SW 1271 (cell line): Measurements from ENCODE around the gene FXYD3.
"Not testable (repeated sequence)": the region's sequence is repeated elsewhere in the genome, so short reads cannot be mapped to it uniquely, and the experiment has no call there.

Source experiments
- DNase-seq, 2 experiments: peaks; one replicate each; lab custom pipeline; 2025; lab: John Stamatoyannopoulos, UW

FXYD3 gene

DNA sequence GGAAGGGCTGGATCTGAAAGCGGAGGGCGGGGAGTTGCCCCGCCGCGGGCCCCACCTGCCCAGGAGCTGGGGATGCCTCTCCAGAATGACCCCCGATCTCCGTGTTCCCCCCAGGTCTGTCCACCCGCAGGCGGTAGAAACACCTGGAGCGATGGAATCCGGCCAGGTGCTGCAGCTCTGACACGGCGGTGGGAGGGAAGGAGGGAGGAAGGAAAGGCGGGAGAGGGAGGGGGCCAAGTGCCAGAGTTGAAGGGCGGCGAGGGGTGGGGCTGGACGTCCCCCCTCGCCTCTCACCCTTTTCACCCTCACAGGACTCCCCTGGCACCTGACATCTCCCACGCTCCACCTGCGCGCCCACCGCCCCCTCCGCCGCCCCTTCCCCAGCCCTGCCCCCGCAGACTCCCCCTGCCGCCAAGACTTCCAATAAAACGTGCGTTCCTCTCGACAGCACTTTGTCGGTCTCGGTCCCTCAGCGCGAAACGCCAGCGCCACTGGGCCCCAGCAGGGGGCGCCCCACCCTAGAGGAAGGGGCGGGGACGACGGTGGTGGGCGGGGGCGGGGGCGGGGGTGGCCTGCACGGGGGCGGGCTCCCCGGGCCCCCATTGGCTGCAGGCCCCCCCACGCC lies 27.1 kb downstream of the FXYD3 start:
- peak in 1 of 2 experiments; percentile 40 for DNase-seq

- no peak for DNase-seq
These were observed 27.6 kb downstream of the FXYD3 start, which contains the start of gene FXYD7 for GRCh38 chr19:35143231-35143715. FXYD7 (plus strand) TSS chr19:35143255; CDS start chr19:35143334, 79 bp downstream.

GRCh38 chr19:35143818-35144217 lies 28.2 kb downstream of the FXYD3 start:
- no peak for DNase-seq

DNA sequence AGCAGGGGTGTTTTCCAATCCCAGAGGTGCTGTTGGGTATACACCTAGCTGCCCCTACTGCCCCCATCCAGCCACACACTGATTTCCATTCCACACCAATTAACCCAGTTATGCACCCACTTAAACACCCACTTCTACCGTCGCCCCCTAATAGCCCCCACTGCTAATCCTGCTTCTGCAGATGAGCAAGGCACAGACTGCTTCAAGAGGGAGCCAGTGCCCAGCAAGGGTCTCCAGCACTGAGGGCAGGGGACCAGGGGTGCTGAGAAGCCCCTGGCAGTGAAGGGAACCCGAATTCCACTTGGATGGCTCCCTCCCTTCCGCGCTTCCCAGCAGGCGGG lies 28.6 kb downstream of the FXYD3 start:
- no peak for DNase-seq

DNA sequence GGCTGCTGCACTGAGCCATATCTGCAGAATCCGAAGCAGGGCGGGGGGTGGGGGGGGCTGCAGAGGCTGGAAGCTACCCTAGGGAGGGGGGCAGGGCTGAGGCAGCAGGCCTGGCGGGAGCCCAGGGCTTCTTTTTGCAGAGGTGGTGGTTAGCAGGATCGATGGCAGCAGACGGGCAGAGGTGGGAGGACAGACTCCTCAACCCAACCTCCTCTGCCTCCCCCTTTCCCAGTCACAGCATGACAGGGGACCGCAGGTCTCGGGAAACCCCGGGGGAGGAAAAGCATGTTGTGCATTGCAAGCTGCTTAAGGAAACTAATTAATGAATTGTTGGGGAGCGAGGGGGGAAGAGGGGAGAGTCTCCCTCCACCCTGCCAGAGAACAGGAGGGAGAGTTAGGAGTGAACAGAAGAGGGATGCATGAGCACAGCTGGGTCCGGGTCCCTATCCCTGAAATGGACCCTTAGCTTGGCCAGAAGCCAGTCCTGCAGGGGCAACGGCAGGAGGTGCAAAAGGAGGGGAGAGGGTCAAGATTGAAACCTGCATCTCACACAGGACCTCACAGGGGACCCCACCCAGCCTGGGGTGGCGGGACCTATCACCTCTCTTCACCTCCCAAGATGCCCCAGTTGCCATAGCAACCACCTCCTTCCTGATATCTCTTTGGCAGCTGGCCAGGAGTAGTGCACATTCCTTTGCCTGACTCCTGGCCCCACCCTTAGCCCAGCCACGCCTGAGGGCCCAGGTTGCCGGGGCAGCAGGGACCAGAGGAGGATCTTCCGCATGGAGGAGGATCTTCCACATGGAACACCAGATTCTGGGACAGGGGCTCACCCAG lies 29.2 kb downstream of the FXYD3 start:
- DNase-seq, result peak; percentile 32 to 50

GRCh38 chr19:35146746-35147459 lies 31.3 kb downstream of the FXYD3 start:
- no peak for DNase-seq

DNA sequence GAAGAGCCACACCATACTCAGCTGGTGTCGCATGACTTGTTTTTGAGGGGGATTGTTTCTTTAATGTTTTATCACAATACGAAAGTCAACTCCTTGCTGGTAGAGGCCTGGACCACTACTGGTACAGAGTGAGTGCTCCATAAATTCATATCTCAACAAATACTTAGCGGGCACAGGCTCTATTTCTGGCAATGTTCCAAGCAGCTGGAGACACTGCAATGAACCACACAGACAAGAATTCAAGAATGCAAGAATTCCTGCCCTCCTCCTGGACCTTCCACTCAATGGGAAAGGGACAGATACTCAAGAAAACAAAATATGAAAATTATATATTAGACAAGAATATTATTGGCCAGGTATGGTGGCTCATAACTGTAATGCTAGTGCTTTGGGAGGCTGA lies 33.8 kb downstream of the FXYD3 start:
- DNase-seq, result no peak

DNA sequence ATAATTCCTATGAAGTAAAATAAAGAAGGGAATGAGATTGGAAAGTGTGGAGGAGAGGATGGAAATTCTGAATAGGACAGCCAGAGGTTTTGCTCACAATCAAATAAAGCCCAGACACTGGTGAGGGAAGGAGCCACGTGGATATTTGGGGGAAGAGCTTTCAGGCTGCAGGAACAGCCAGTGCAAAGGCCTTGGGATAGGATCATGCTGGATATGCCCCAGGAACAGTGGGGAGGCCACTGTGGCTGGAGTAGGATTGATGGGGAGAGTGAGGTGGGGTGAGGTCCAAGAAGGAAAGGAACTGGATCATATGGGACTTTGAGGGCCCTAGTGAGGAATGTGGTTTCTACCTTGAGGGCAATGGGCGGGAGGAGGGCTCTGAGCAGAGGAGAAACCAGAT lies 34.8 kb downstream of the FXYD3 start:
- DNase-seq, result no peak

- DNase-seq, result no peak
These were observed 35.8 kb downstream of the FXYD3 start for GRCh38 chr19:35151273-35152065.

GRCh38 chr19:35153129-35153522 lies 37.5 kb downstream of the FXYD3 start:
- DNase-seq, result not testable (repeated sequence)

- peak in 1 of 2 experiments; percentile 35 for DNase-seq
These were observed 38.3 kb downstream of the FXYD3 start for GRCh38 chr19:35153701-35154524.

GRCh38 chr19:35154525-35155406 lies 39.1 kb downstream of the FXYD3 start, which contains the start of gene FXYD5:
FXYD5 (plus strand) TSS chr19:35154735; CDS start chr19:35155551, 816 bp downstream.
- peak in 1 of 2 experiments; percentile 47 for DNase-seq

GRCh38 chr19:35155441-35155840 lies 39.8 kb downstream of the FXYD3 start:
- DNase-seq, result no peak

DNA sequence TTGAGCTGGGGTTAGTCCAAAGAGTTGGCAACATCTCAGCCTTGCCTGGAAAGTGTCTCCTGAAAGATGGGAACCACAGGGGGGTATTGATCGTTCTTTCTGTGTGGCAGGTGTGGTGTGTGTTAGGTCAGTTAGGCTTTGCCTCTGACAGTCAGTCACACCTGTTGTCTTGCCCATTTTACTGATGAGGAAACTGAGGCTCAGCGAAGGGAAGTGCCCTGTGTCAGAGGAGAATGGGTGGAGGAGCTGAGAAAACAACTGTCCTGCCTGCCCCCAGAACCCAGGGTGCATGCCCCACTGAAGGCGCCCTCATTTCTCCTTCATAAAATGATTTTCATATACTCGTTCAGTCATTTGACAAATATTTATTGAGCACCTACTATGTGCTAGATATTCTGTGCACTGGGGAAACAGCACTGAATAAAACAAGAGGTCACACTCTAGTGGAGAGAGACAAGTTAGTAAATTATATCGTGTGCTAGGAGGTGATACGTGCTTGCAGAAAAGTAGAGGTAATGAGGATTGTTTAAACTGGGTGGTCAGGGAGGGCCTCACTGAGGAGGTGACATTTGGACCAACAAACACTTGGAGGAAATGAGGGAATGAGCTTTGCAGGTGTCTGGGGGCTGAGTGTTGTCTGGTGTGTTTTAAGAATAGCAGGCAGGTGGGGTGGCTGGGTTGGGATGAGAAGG lies 40.5 kb downstream of the FXYD3 start:
- no peak for DNase-seq

- DNase-seq, result no peak
These were observed 41.0 kb downstream of the FXYD3 start for GRCh38 chr19:35156673-35157014.

GRCh38 chr19:35157431-35157830 lies 41.8 kb downstream of the FXYD3 start:
- no peak for DNase-seq

- DNase-seq, result no peak
These were observed 44.0 kb downstream of the FXYD3 start for GRCh38 chr19:35159606-35160005.

DNA sequence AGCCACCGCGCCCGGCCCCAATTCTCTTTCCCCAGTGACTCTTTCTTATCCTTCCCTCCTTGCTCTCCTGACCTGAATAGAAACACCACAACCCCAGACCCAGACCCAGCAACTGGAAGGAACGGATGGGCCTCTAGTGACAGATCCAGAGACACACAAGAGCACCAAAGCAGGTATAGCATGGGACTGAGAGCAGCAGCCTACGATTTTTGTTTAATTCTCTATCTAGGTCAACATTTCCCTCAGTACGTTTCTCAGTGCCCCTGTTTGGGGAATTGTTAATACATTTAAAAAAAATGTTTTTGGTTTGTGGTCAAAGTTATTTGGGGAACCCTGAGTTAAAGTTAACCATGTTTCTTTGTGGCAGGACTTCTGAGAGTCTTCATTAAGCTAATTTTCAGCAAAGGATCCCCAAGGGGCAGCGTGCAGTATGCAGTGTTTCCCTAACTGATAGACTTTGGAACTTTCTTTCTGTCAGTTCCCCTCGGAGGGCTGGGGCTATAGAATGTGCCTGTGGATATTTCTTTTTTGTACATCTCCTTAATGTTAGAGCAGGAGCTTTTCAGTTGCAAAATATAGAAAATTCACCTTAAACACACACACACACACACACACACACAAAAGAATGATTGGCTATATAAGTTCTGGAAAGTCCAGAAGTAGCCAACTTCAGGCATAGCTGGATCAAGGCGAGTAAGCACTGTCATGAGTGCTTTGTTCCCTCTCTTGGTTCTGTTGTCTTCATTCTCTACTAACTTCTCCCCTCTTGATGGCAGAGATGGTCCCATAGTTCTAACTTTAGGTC lies 45.2 kb downstream of the FXYD3 start:
- DNase-seq, result no peak

- DNase-seq, result peak in 1 of 2 experiments; percentile 20
These were observed 45.8 kb downstream of the FXYD3 start for GRCh38 chr19:35161434-35161743.
